ENCODE data around the gene GMFB.
"Not testable (repeated sequence)": the region's sequence is repeated elsewhere in the genome, so short reads cannot be mapped to it uniquely, and the experiment has no call there.

The GMFB gene

GRCh38 chr14:54490445-54491175, 1.8 kb upstream of the GMFB start:
- peak in 2 of 4 experiments; percentile 49 to 54 for DNase-seq

- no peak for DNase-seq
These were observed 1.1 kb upstream of the GMFB start for GRCh38 chr14:54489731-54490444.

GRCh38 chr14:54489318-54489683, 521 bp upstream of the GMFB start:
- DNase-seq = no peak

- no peak for DNase-seq
These were observed 498 bp downstream of the GMFB start for GRCh38 chr14:54488318-54488645.

- DNase-seq = peak in 3 of 4 experiments; percentile 12 to 53 (median 40)
These were observed 1.0 kb downstream of the GMFB start for GRCh38 chr14:54487771-54488170.

- DNase-seq = no peak
These were observed 2.1 kb downstream of the GMFB start for GRCh38 chr14:54486685-54487084.

- peak in 2 of 4 experiments; percentile 24 to 51 for DNase-seq
These were observed 4.9 kb downstream of the GMFB start for GRCh38 chr14:54483846-54484245.

GRCh38 chr14:54483073-54483745, 5.6 kb downstream of the GMFB start:
- DNase-seq = no peak

- DNase-seq = no peak
These were observed 7.1 kb downstream of the GMFB start for GRCh38 chr14:54481695-54482094.

- DNase-seq = no peak
These were observed 7.8 kb downstream of the GMFB start for GRCh38 chr14:54480830-54481562.

- DNase-seq = no peak
These were observed 10.1 kb downstream of the GMFB start for GRCh38 chr14:54478636-54479215.

GRCh38 chr14:54475911-54476310, 12.9 kb downstream of the GMFB start:
- no peak for DNase-seq

- DNase-seq = no peak
These were observed 13.4 kb downstream of the GMFB start for GRCh38 chr14:54475187-54475899.

GRCh38 chr14:54474232-54474793, 14.5 kb downstream of the GMFB start:
- DNase-seq = no peak

- no peak for DNase-seq
These were observed 16.5 kb downstream of the GMFB start for GRCh38 chr14:54472315-54472714.

GRCh38 chr14:54471641-54472040, 17.1 kb downstream of the GMFB start:
- no peak for DNase-seq

- no peak for DNase-seq
These were observed 18.1 kb downstream of the GMFB start for GRCh38 chr14:54470701-54471100.

GRCh38 chr14:54467280-54467679, 21.5 kb downstream of the GMFB start:
- DNase-seq = no peak

- no peak for DNase-seq
These were observed 23.1 kb downstream of the GMFB start for GRCh38 chr14:54465654-54466053.

- DNase-seq = no peak
These were observed 26.7 kb downstream of the GMFB start for GRCh38 chr14:54462048-54462447.

GRCh38 chr14:54459106-54459505, 29.7 kb downstream of the GMFB start:
- no peak for DNase-seq

- DNase-seq = not testable (repeated sequence)
These were observed 30.2 kb downstream of the GMFB start for GRCh38 chr14:54458536-54458935.

All from suppressor macrophage (primary cell).